GM21723 (cell line): Measurements from ENCODE around the gene TCERG1L.

Experiments used
- ATAC-seq: cut with Tn5 transposase; IDR thresholded peaks from one replicate; pipeline ENCODE4 v1.9.1; 2021; ENCODE audit warnings: mild to moderate bottlenecking, moderate library complexity; ENCODE audit not compliant: unreplicated experiment

The TCERG1L gene

GRCh38 chr10:131211965-131212619 lies 99.4 kb downstream of the TCERG1L start:
- no peak for ATAC-seq

GRCh38 chr10:131211559-131211958 lies 100.0 kb downstream of the TCERG1L start:
- ATAC-seq = no peak

- ATAC-seq = no peak
Measured at GRCh38 chr10:131211146-131211545, 100.4 kb downstream of the TCERG1L start.

- no peak for ATAC-seq
Measured at GRCh38 chr10:131210181-131210580, 101.3 kb downstream of the TCERG1L start.

GRCh38 chr10:131207584-131208532 lies 103.7 kb downstream of the TCERG1L start:
- ATAC-seq = no peak

- ATAC-seq = no peak
Measured at GRCh38 chr10:131207176-131207575, 104.3 kb downstream of the TCERG1L start.

GRCh38 chr10:131206111-131206995 lies 105.2 kb downstream of the TCERG1L start:
- ATAC-seq = no peak

GRCh38 chr10:131205556-131205955 lies 106.0 kb downstream of the TCERG1L start:
- no peak for ATAC-seq

- no peak for ATAC-seq
Measured at GRCh38 chr10:131204406-131205152, 106.9 kb downstream of the TCERG1L start.

GRCh38 chr10:131203456-131204357 lies 107.8 kb downstream of the TCERG1L start:
- ATAC-seq = no peak

GRCh38 chr10:131202990-131203389 lies 108.5 kb downstream of the TCERG1L start:
- no peak for ATAC-seq

GRCh38 chr10:131201741-131202515 lies 109.6 kb downstream of the TCERG1L start:
- ATAC-seq = no peak

GRCh38 chr10:131200856-131201470 lies 110.6 kb downstream of the TCERG1L start:
- ATAC-seq = no peak

GRCh38 chr10:131199646-131200045 lies 111.9 kb downstream of the TCERG1L start:
- no peak for ATAC-seq

GRCh38 chr10:131198843-131199242 lies 112.7 kb downstream of the TCERG1L start:
- ATAC-seq = no peak

- ATAC-seq = no peak
Measured at GRCh38 chr10:131198401-131198800, 113.1 kb downstream of the TCERG1L start.

- no peak for ATAC-seq
Measured at GRCh38 chr10:131196176-131196885, 115.2 kb downstream of the TCERG1L start.
